Stimulated activated CD4-positive, alpha-beta T cell treated with anti-CD3 and anti-CD28 coated beads, Interleukin-2, amount 100 ng/mL, for 4 hours (primary cell): Measurements from ENCODE around the gene LRP10.

Experiments
- DNase-seq: peaks from one replicate; pipeline ENCODE4 v3.0.0-alpha.2; 2020; ENCODE audit warnings: low read depth

LRP10 gene

GRCh38 chr14:22919601-22919921 lies 48.0 kb downstream of the LRP10 start:
- DNase-seq = no peak

GRCh38 chr14:22920697-22921096 lies 49.2 kb downstream of the LRP10 start:
- DNase-seq = no peak

GRCh38 chr14:22922294-22922693 lies 50.8 kb downstream of the LRP10 start:
- DNase-seq = no peak

- DNase-seq = no peak
Observed at GRCh38 chr14:22923746-22924145, 52.2 kb downstream of the LRP10 start.

- no peak for DNase-seq
Observed at GRCh38 chr14:22925513-22925912, 54.0 kb downstream of the LRP10 start.

GRCh38 chr14:22926316-22926715 lies 54.8 kb downstream of the LRP10 start:
- DNase-seq = no peak

- DNase-seq = no peak
Observed at GRCh38 chr14:22928237-22929103, 56.9 kb downstream of the LRP10 start.

- DNase-seq = peak; percentile 96
Observed at GRCh38 chr14:22929104-22929960, 57.8 kb downstream of the LRP10 start, which contains the start of gene PRMT5. Gene PRMT5, minus strand, starts transcription at chr14:22929376. Its CDS starts 15 bp downstream, at chr14:22929361.

GRCh38 chr14:22929961-22930364 lies 58.4 kb downstream of the LRP10 start:
- DNase-seq = no peak
